Vagina (tissue), 2 donors: Measurements from ENCODE around the gene SLPI. TPM values are rescaled to one million over a fixed set of nuclear protein-coding genes. Genes with fewer than 3 reads are reported as not detected.

Experiments used
- DNase-seq, 2 donors: peaks; one replicate each; pipeline ENCODE4 v3.0.0-alpha.2; 2017; ENCODE audit errors: extremely low spot score in 2 of 2
- H3K27ac ChIP-seq: fragments of 200-600 bp; sonication (generic); one replicate; pipeline ENCODE4 v1.5.1; 2019
- H3K27me3 ChIP-seq: fragments of 200-600 bp; sonication (generic); one replicate; pipeline ENCODE4 v1.5.1; 2019
- H3K36me3 ChIP-seq, 2 donors: fragments of 200-600 bp; sonication (generic); one replicate each; pipeline ENCODE4 v1.5.1; 2017 to 2019
- H3K4me1 ChIP-seq: fragments of 200-600 bp; sonication (generic); one replicate; pipeline ENCODE4 v1.5.1; 2019
- H3K4me3 ChIP-seq, 2 donors: fragments of 200-600 bp; sonication (generic); 1 replicate in 1 of 2; 2 replicates in 1 of 2; pipeline ENCODE4 v1.5.1; 2016 to 2019
- H3K9me3 ChIP-seq: fragments of 200-600 bp; sonication (generic); one replicate; pipeline ENCODE4 v1.5.1; 2019
- POLR2A ChIP-seq, 2 donors: fragments of 450-650 bp; IDR thresholded peaks; one replicate each; pipeline ENCODE4 v1.6.1; 2017; ENCODE audit warnings: antibody characterized with exemption in 2 of 2, mild to moderate bottlenecking in 2 of 2, moderate library complexity in 2 of 2
- POLR2AphosphoS5 ChIP-seq, 2 donors: sonication (generic); formaldehyde crosslinking; IDR thresholded peaks; one replicate each; pipeline ENCODE4 v1.9.0; 2017; ENCODE audit warnings: antibody characterized with exemption in 2 of 2, mild to moderate bottlenecking in 2 of 2, low read depth in 1 of 2; ENCODE audit not compliant: insufficient read depth in 1 of 2
- intact Hi-C: fragments of 100-400 bp; cut with DNase I; formaldehyde crosslinking; loops from one replicate; pipeline ENCODE4 v1.15.1; 2023
- total RNA-seq: library from RNA; depleted of rRNA; stranded (reverse); fragments of >200 nt; gene quantifications from one replicate; pipeline ENCODE4 v1.2.3, GENCODE V29; 2016
- TF ChIP-seq, protein P1 (sequence below), 3 experiments: fragments of 450-650 bp in 2 of 3; fragments of 200-600 bp in 1 of 3; sonication (generic) in 1 of 3; IDR thresholded peaks; one replicate each; pipeline ENCODE4 v1.5.1; 2017 to 2019; ENCODE audit warnings: antibody characterized with exemption in 3 of 3, mild to moderate bottlenecking in 2 of 3, moderate library complexity in 2 of 3

SLPI gene
- total RNA-seq, 1 donor from 2014 or later, result 431 TPM

DNA sequence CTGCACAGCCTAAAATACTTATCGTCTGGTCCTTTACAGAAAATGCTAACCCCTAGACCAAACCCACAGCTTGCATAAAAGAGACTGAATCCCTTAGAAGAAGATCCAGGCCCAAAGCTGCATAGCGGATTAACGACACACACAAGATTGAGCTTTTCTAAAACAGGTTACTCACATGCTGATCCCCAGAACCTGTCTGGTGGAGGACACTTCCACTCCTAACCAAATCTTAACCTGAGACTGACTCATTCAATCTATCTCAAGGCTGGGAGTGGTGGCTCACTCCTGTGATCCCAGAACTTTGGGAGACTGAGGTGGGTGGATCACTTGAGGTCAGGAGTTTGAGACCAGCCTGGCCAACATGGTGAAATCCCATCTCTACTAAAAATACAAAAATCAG is 2.8 kb upstream of the SLPI start:
- no peak for DNase-seq
- H3K27me3 ChIP-seq, result no peaks in the 10 kb centered on the region
- H3K9me3 ChIP-seq, result no peaks in the 10 kb centered on the region
- intact Hi-C loops, result no loop called here
- no peak overlapping the region for H3K27ac ChIP-seq
- TF ChIP-seq POLR2A (IDR thresholded peaks at IDR 0.05) (no peak), POLR2AphosphoS5 (IDR thresholded peaks at IDR 0.05; ENCODE audit: insufficient read depth in 1 of 2, low read depth in 1 of 2) (no peak)
- TF ChIP-seq, protein P1, sequence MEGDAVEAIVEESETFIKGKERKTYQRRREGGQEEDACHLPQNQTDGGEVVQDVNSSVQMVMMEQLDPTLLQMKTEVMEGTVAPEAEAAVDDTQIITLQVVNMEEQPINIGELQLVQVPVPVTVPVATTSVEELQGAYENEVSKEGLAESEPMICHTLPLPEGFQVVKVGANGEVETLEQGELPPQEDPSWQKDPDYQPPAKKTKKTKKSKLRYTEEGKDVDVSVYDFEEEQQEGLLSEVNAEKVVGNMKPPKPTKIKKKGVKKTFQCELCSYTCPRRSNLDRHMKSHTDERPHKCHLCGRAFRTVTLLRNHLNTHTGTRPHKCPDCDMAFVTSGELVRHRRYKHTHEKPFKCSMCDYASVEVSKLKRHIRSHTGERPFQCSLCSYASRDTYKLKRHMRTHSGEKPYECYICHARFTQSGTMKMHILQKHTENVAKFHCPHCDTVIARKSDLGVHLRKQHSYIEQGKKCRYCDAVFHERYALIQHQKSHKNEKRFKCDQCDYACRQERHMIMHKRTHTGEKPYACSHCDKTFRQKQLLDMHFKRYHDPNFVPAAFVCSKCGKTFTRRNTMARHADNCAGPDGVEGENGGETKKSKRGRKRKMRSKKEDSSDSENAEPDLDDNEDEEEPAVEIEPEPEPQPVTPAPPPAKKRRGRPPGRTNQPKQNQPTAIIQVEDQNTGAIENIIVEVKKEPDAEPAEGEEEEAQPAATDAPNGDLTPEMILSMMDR (IDR thresholded peaks at IDR 0.05), result no peak
- no peak overlapping the region for H3K4me3 ChIP-seq
- peaks cover 18% of the 10 kb centered on the region for H3K4me1 ChIP-seq
- H3K36me3 ChIP-seq, result no peaks in the 10 kb centered on the region

- DNase-seq, result no peak
- TF ChIP-seq, protein P1 (IDR thresholded peaks at IDR 0.05), result no peak
- TF ChIP-seq POLR2AphosphoS5 (IDR thresholded peaks at IDR 0.05; ENCODE audit: insufficient read depth in 1 of 2, low read depth in 1 of 2), result no peak
- no peak for TF ChIP-seq POLR2A (IDR thresholded peaks at IDR 0.05)
- no peak overlapping the region for H3K27ac ChIP-seq
- peaks cover 18% of the 10 kb centered on the region for H3K4me1 ChIP-seq
- no peaks in the 10 kb centered on the region for H3K9me3 ChIP-seq
- H3K36me3 ChIP-seq, result no peaks in the 10 kb centered on the region
- no peaks in the 10 kb centered on the region for H3K27me3 ChIP-seq
- peak overlapping the region in 1 of 2 donors; percentile 25 for H3K4me3 ChIP-seq
- intact Hi-C loops, result no loop called here
These were observed 1.1 kb downstream of the SLPI start for GRCh38 chr20:45253261-45253660.

DNA sequence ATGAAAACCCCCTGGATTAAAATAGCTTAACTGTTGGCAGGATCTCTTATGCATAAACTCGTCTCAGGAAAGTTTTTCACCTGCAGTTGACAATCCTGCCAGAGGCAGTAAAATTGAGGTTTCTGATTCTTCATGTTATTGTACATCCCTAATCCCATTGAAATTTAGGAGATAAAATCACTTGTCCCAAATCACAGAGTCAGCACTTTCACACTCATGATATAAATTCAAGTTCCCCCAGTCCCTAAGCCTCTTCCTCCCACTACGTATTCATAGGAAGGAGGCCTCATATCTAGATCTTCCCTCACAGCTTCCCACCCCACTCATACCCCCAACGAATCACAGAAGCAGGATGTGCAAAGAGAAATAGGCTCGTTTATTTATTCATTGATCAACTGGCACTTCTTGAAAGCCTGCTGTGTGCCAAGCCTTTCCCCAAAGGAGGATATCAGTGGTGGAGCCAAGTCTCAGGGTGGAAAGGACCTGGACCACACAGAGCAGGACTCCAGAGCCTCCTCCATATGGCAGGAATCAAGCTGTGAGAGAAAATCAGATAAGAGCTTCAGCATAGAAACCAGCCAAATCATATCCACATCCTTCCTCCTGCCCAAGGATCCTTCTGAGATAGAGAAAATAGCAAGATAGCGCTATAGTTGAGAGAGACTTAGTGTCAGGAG is 2.3 kb downstream of the SLPI start:
- no peaks in the 10 kb centered on the region for H3K9me3 ChIP-seq
- no peaks in the 10 kb centered on the region for H3K36me3 ChIP-seq
- intact Hi-C loops, result no loop called here
- TF ChIP-seq, protein P1 (IDR thresholded peaks at IDR 0.05), result no peak
- no peak for TF ChIP-seq POLR2AphosphoS5 (IDR thresholded peaks at IDR 0.05; ENCODE audit: insufficient read depth in 1 of 2, low read depth in 1 of 2)
- TF ChIP-seq POLR2A (IDR thresholded peaks at IDR 0.05), result no peak
- H3K4me1 ChIP-seq, result peaks cover 18% of the 10 kb centered on the region
- H3K4me3 ChIP-seq, result no peak overlapping the region
- H3K27me3 ChIP-seq, result no peaks in the 10 kb centered on the region
- no peak overlapping the region for H3K27ac ChIP-seq
- no peak for DNase-seq

DNA sequence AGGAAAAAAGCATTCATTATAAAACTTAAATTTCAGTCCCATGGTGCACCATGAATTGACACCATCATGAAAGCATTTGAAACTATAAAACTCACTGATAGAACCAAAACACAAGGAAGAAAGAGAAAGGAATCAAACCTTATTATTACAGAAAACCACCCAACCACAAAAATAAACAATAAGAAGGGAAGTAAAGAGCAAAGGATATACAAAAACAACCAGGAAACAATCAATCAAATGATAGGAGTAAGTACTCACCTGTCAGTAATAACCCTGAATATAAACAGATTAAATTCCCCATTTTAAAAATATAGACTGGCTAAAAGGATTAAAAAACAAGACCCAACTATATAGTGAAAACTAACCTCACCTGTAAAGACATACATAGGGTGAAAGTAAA is 5.8 kb downstream of the SLPI start:
- no peaks in the 10 kb centered on the region for H3K9me3 ChIP-seq
- H3K27me3 ChIP-seq, result no peaks in the 10 kb centered on the region
- DNase-seq, result no peak
- no peaks in the 10 kb centered on the region for H3K4me1 ChIP-seq
- no peak overlapping the region for H3K4me3 ChIP-seq
- TF ChIP-seq POLR2AphosphoS5 (IDR thresholded peaks at IDR 0.05; ENCODE audit: insufficient read depth in 1 of 2, low read depth in 1 of 2) (no peak), POLR2A (IDR thresholded peaks at IDR 0.05) (no peak)
- TF ChIP-seq, protein P1 (IDR thresholded peaks at IDR 0.05), result no peak
- intact Hi-C loops, result no loop called here
- no peaks in the 10 kb centered on the region for H3K36me3 ChIP-seq
- no peak overlapping the region for H3K27ac ChIP-seq

DNA sequence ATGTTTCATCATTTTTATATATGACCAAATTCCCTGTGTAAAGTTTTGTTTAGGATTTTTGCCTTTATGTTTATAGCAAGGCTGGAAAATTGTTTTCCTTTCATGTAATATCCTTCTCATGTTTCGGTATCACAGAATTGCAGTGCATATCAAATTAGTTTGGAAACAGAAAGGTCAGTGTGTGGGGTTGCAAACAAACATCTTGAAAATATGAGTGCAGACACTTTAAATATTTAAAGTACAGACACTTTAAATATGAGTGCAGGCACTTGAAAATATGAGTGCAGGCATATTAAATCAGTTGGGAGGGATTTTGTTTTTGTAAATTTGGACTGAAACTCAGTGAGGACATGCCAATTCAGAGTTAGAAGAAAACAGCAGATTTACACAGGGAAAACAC is 6.5 kb downstream of the SLPI start:
- H3K36me3 ChIP-seq, result no peaks in the 10 kb centered on the region
- no peak overlapping the region for H3K4me3 ChIP-seq
- no peak overlapping the region for H3K27ac ChIP-seq
- TF ChIP-seq, protein P1 (IDR thresholded peaks at IDR 0.05), result no peak
- no peak for TF ChIP-seq POLR2A (IDR thresholded peaks at IDR 0.05)
- no peak for TF ChIP-seq POLR2AphosphoS5 (IDR thresholded peaks at IDR 0.05; ENCODE audit: insufficient read depth in 1 of 2, low read depth in 1 of 2)
- H3K4me1 ChIP-seq, result no peaks in the 10 kb centered on the region
- DNase-seq, result no peak
- intact Hi-C loops, result no loop called here
- H3K27me3 ChIP-seq, result no peaks in the 10 kb centered on the region
- H3K9me3 ChIP-seq, result no peaks in the 10 kb centered on the region
